Esophagus muscularis mucosa (tissue), 4 donors: ENCODE measurements around the gene ACE. TPM values are rescaled to one million over a fixed set of nuclear protein-coding genes. Genes with fewer than 3 reads are reported as not detected.

ENCODE experiments used
- DNase-seq: peaks from one replicate; pipeline ENCODE4 v3.0.0-alpha.2; 2017; ENCODE audit errors: extremely low spot score
- H3K27ac ChIP-seq, 4 donors: fragments of 200-600 bp; sonication (generic); replicated peaks in 1 of 4; 1 replicate in 3 of 4; 2 replicates in 1 of 4; pipeline ENCODE4 v1.5.1; 2016 to 2019; ENCODE audit warnings: mild to moderate bottlenecking in 1 of 4
- H3K27me3 ChIP-seq, 4 donors: fragments of 200-600 bp; sonication (generic); one replicate each; pipeline versions ENCODE4 v1.5.1 to v1.6.0; 2016 to 2019
- H3K36me3 ChIP-seq, 4 donors: fragments of 200-600 bp; sonication (generic); one replicate each; pipeline ENCODE4 v1.5.1; 2016 to 2019
- H3K4me1 ChIP-seq, 4 donors: fragments of 200-600 bp; sonication (generic); one replicate each; pipeline ENCODE4 v1.5.1; 2016 to 2019
- H3K4me3 ChIP-seq, 4 donors: fragments of 200-600 bp; sonication (generic); 1 replicate in 2 of 4; 2 replicates in 2 of 4; pipeline ENCODE4 v1.5.1; 2016 to 2019; ENCODE audit warnings: mild to moderate bottlenecking in 4 of 4, moderate library complexity in 1 of 4
- H3K9me3 ChIP-seq, 4 donors: fragments of 200-600 bp; sonication (generic); 1 replicate in 3 of 4; 2 replicates in 1 of 4; pipeline ENCODE4 v1.5.1; 2016 to 2019
- CTCF ChIP-seq, 3 experiments: fragments of 200-600 bp in 2 of 3; fragments of 450-650 bp in 1 of 3; sonication (generic) in 2 of 3; IDR thresholded peaks; one replicate each; pipeline ENCODE4 v1.5.1; 2017 to 2019; ENCODE audit warnings: antibody characterized with exemption in 3 of 3, mild to moderate bottlenecking in 2 of 3, moderate library complexity in 1 of 3
- EP300 ChIP-seq: sonication (generic); formaldehyde crosslinking; IDR thresholded peaks from one replicate; pipeline ENCODE4 v1.6.1; 2017; ENCODE audit warnings: antibody characterized with exemption
- POLR2A ChIP-seq: fragments of 450-650 bp; IDR thresholded peaks from one replicate; pipeline ENCODE4 v1.6.1; 2017; ENCODE audit warnings: antibody characterized with exemption, moderate library complexity, mild to moderate bottlenecking, low read depth
- POLR2AphosphoS5 ChIP-seq, 2 donors: sonication (generic); formaldehyde crosslinking; IDR thresholded peaks; one replicate each; pipeline ENCODE4 v1.6.1; 2017; ENCODE audit warnings: antibody characterized with exemption in 2 of 2
- WGBS: methylation state at CpG from one replicate; pipeline ENCODE4 v1.1.5; 2018; 5-methylcytosine and 5-hydroxymethylcytosine counted together
- intact Hi-C: fragments of 100-400 bp; cut with DNase I; formaldehyde crosslinking; loops from one replicate; pipeline ENCODE4 v1.15.1; 2023
- total RNA-seq, 4 donors: library from RNA; depleted of rRNA; stranded (reverse); fragments of >200 nt; gene quantifications; one replicate each; pipeline versions ENCODE4 v1.1.0 to v1.2.1, GENCODE V29; 2016

Gene ACE
- total RNA-seq, 4 donors from 2014 or later = 2.5 to 9.6 (median 4.9) TPM

- WGBS = 91% methylated on average over 8 of the region's 11 CpGs
- DNase-seq = no peak
- intact Hi-C loops = no loop called here
Observed at GRCh38 chr17:63487014-63487339, 10.1 kb downstream of the ACE start.

GRCh38 chr17:63488851-63489250, 12.0 kb downstream of the ACE start:
- Histone ChIP-seq H3K27me3 (peaks cover 0 to 10% (median 0%) of the 10 kb centered on the region in 4 donors), H3K9me3 (no peaks in the 10 kb centered on the region), H3K27ac (no peak overlapping the region), H3K36me3 (peaks cover 0 to 4% (median 0%) of the 10 kb centered on the region in 4 donors), H3K4me1 (no peaks in the 10 kb centered on the region), H3K4me3 (no peak overlapping the region)
- TF ChIP-seq POLR2AphosphoS5 (IDR thresholded peaks at IDR 0.05) (no peak), POLR2A (no peak), EP300 (no peak), CTCF (IDR thresholded peaks at IDR 0.05) (no peak)
- 90% methylated on average over 8 of the region's 10 CpGs for WGBS
- intact Hi-C loops = no loop called here
- no peak for DNase-seq

More at GRCh38 chr17:63487014-63487339, 10.1 kb downstream of the ACE start:
- TF ChIP-seq EP300 (no peak), POLR2AphosphoS5 (IDR thresholded peaks at IDR 0.05) (no peak), CTCF (IDR thresholded peaks at IDR 0.05) (no peak), POLR2A (no peak)
- Histone ChIP-seq H3K4me3 (no peak overlapping the region), H3K27me3 (peaks cover 0 to 17% (median 0%) of the 10 kb centered on the region in 4 donors), H3K4me1 (no peaks in the 10 kb centered on the region), H3K9me3 (no peaks in the 10 kb centered on the region), H3K36me3 (peaks cover 0 to 5% (median 2%) of the 10 kb centered on the region in 4 donors), H3K27ac (no peak overlapping the region)

- Histone ChIP-seq H3K27me3 (peaks cover 0 to 10% (median 0%) of the 10 kb centered on the region in 4 donors), H3K27ac (no peak overlapping the region), H3K4me3 (no peak overlapping the region), H3K36me3 (peaks cover 0 to 4% (median 0%) of the 10 kb centered on the region in 4 donors), H3K9me3 (no peaks in the 10 kb centered on the region), H3K4me1 (no peaks in the 10 kb centered on the region)
- WGBS = 83% methylated on average over 6 of the region's 6 CpGs
- TF ChIP-seq POLR2A = no peak
- TF ChIP-seq POLR2AphosphoS5 (IDR thresholded peaks at IDR 0.05) = no peak
- no peak for TF ChIP-seq CTCF (IDR thresholded peaks at IDR 0.05)
- TF ChIP-seq EP300 = no peak
- DNase-seq = no peak
- intact Hi-C loops = no loop called here
Observed at GRCh38 chr17:63489291-63489690, 12.4 kb downstream of the ACE start.

GRCh38 chr17:63490329-63490728, 13.5 kb downstream of the ACE start:
- no peak overlapping the region for H3K4me3 ChIP-seq
- intact Hi-C loops = no loop called here
- peaks cover 0 to 4% (median 0%) of the 10 kb centered on the region in 4 donors for H3K36me3 ChIP-seq
- H3K27me3 ChIP-seq = peaks cover 0 to 3% (median 0%) of the 10 kb centered on the region in 4 donors
- H3K27ac ChIP-seq = no peak overlapping the region
- TF ChIP-seq POLR2AphosphoS5 (IDR thresholded peaks at IDR 0.05) = no peak
- TF ChIP-seq POLR2A = no peak
- TF ChIP-seq EP300 = no peak
- TF ChIP-seq CTCF (IDR thresholded peaks at IDR 0.05) = no peak
- 51% methylated on average over 4 of the region's 10 CpGs for WGBS
- no peaks in the 10 kb centered on the region for H3K4me1 ChIP-seq
- no peak for DNase-seq
- no peaks in the 10 kb centered on the region for H3K9me3 ChIP-seq

- TF ChIP-seq POLR2AphosphoS5 (IDR thresholded peaks at IDR 0.05) (no peak), EP300 (no peak), POLR2A (no peak)
Observed at GRCh38 chr17:63490858-63491400, 14.1 kb downstream of the ACE start.

More at GRCh38 chr17:63490858-63491400, 14.1 kb downstream of the ACE start:
- Histone ChIP-seq H3K4me3 (no peak overlapping the region), H3K36me3 (peaks cover 0 to 4% (median 0%) of the 10 kb centered on the region in 4 donors), H3K27ac (no peak overlapping the region), H3K4me1 (no peaks in the 10 kb centered on the region), H3K9me3 (no peaks in the 10 kb centered on the region), H3K27me3 (peaks cover 0 to 3% (median 0%) of the 10 kb centered on the region in 4 donors)
- intact Hi-C loops = no loop called here
- no peak for DNase-seq
- WGBS = 89% methylated on average over 20 of the region's 22 CpGs
